Stimulated activated naive B cell treated with anti-CD40 and anti-IgM and Interleukin-4, amounts not matched to agents 10 μg/mL and 1 μg/mL and 100 μg/mL, for 72 hours (primary cell): ENCODE measurements around the gene UBE2J1.
"Not testable (repeated sequence)": the region's sequence is repeated elsewhere in the genome, so short reads cannot be mapped to it uniquely, and the experiment has no call there.

Experiments
- ATAC-seq, 2 donors: fragments of 150-1000 bp; cut with Tn5 transposase; replicated peaks; 2 replicates each; pipeline ENCODE4 v1.10.0; 2021; ENCODE audit warnings: moderate library complexity in 1 of 2
- DNase-seq: peaks from one replicate; pipeline ENCODE4 v3.0.0; 2021
- H3K27ac Mint-ChIP-seq: one replicate; pipeline ENCODE4 v1.8.0; 2022; ENCODE audit warnings: mild to moderate bottlenecking, mixed read lengths
- H3K27me3 Mint-ChIP-seq, 2 donors: one replicate each; pipeline ENCODE4 v1.8.0; 2022; ENCODE audit warnings: mixed read lengths in 2 of 2
- H3K36me3 Mint-ChIP-seq, 2 donors: one replicate each; pipeline ENCODE4 v1.8.0; 2022; ENCODE audit warnings: mixed read lengths in 2 of 2, mild to moderate bottlenecking in 1 of 2
- H3K4me1 Mint-ChIP-seq, 2 donors: one replicate each; pipeline ENCODE4 v1.8.0; 2022; ENCODE audit warnings: mixed read lengths in 2 of 2, mild to moderate bottlenecking in 1 of 2
- H3K4me3 Mint-ChIP-seq, 2 donors: one replicate each; pipeline ENCODE4 v1.8.0; 2022; ENCODE audit warnings: mild to moderate bottlenecking in 2 of 2, mixed read lengths in 2 of 2, moderate library complexity in 1 of 2
- H3K9me3 Mint-ChIP-seq, 2 donors: one replicate each; pipeline ENCODE4 v1.8.0; 2022; ENCODE audit warnings: mixed read lengths in 2 of 2, mild to moderate bottlenecking in 1 of 2

The UBE2J1 gene

GRCh38 chr6:89321131-89321970 is 31.2 kb downstream of the UBE2J1 start:
- Mint-ChIP-seq H3K9me3 (peaks cover 5 to 8% of the 10 kb centered on the region in 2 donors), H3K4me1 (peaks cover 28 to 30% of the 10 kb centered on the region in 2 donors), H3K4me3 (peak overlapping the region in 1 of 2 donors; percentile 7), H3K27ac (peak overlapping the region; percentile 44), H3K27me3 (no peaks in the 10 kb centered on the region), H3K36me3 (peaks cover 26 to 59% of the 10 kb centered on the region in 2 donors)
- no peak for DNase-seq
- ATAC-seq = peak in 1 of 2 donors; percentile 33

DNA sequence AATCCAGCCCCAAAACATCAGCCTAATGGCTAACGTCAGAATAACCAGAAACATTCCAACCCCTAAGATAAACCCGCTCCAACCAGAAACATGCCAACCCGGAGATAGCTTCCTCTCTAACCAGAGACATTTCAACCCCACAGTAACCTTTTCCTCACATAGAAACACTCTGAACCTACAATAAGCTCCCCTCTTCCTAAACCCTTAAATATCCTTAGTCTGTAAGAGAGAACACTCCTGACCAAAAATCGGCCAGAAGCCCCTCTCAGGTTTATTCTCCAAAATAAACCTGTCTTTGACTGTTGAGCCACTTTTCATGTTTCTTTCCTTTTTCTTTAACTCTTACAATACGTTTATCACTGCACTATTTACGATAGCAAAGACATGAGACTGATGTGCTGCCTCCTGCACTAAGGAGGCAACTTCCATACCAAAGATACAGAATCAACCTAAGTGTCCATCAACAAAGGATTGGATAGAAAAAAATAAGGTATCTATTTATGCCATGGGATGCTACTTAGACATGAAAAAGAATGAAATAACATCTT is 32.4 kb downstream of the UBE2J1 start:
- DNase-seq (no peak), ATAC-seq (no peak)
- Mint-ChIP-seq H3K4me3 (no peak overlapping the region), H3K27me3 (no peaks in the 10 kb centered on the region), H3K27ac (no peak overlapping the region), H3K9me3 (peaks cover 5 to 8% of the 10 kb centered on the region in 2 donors), H3K4me1 (peaks cover 30% of the 10 kb centered on the region in 2 donors), H3K36me3 (peaks cover 27 to 64% of the 10 kb centered on the region in 2 donors)

DNA sequence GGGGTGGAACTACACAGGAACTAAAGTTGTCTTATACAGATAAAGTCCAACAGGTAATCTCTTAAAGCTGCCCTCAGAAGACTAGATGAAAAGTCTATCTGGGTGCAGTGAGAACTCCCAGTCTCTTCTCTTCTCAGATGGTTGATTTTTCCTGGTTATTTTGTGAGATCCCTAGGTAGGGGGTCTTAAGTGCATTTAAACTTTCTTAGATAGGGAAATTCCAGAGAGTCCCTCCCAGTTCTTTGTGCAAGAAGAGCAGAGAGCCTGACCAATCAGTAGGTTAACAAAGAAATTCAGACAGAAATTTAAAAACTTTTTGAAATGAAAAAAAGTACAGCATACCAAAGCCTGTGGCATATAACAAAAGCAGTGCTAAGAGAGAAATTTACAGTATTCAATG is 35.5 kb downstream of the UBE2J1 start:
- Mint-ChIP-seq H3K36me3 (peaks cover 22 to 56% of the 10 kb centered on the region in 2 donors), H3K27me3 (no peaks in the 10 kb centered on the region), H3K9me3 (peaks cover 5 to 8% of the 10 kb centered on the region in 2 donors), H3K4me3 (no peak overlapping the region), H3K27ac (no peak overlapping the region), H3K4me1 (peaks cover 27 to 31% of the 10 kb centered on the region in 2 donors)
- no peak for DNase-seq
- no peak for ATAC-seq

GRCh38 chr6:89315249-89315885 is 37.2 kb downstream of the UBE2J1 start, which contains the start of gene GABRR2:
GABRR2 (minus strand) TSS chr6:89315299; CDS start chr6:89315165, 134 bp downstream.
- Mint-ChIP-seq H3K36me3 (peaks cover 20 to 46% of the 10 kb centered on the region in 2 donors), H3K27ac (no peak within 1 kb of the TSS), H3K4me1 (peaks cover 23 to 25% of the 10 kb centered on the region in 2 donors), H3K9me3 (peaks cover 5 to 6% of the 10 kb centered on the region in 2 donors), H3K4me3 (no peak within 1 kb of the TSS), H3K27me3 (no peaks in the 10 kb centered on the region)
- ATAC-seq = no peak
- DNase-seq = no peak

DNA sequence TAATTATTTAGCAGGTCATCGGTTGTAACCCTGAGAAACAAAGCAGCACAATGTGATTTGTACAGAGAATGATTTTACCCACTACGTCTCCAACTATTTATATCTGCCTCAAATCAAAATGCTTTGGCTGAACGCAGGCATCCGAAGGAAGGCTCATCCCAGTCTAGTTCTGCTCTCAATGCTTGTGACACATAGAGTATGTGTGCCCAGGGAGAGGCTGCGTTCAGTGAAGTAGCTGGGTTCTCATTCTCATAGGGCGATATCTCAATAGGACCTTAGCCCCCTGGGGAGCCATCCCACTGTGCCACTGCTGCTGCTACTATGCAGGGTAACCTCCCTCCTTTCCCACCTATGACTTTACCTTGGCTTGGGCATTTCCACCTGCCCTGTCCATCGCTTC is 37.8 kb downstream of the UBE2J1 start:
- Mint-ChIP-seq H3K27ac (no peak overlapping the region), H3K36me3 (peaks cover 14 to 40% of the 10 kb centered on the region in 2 donors), H3K4me3 (no peak overlapping the region), H3K9me3 (no peaks in the 10 kb centered on the region), H3K4me1 (peaks cover 17 to 18% of the 10 kb centered on the region in 2 donors), H3K27me3 (no peaks in the 10 kb centered on the region)
- DNase-seq (no peak), ATAC-seq (no peak)

GRCh38 chr6:89313006-89313405 is 39.5 kb downstream of the UBE2J1 start:
- H3K9me3 Mint-ChIP-seq = no peaks in the 10 kb centered on the region
- peaks cover 11 to 28% of the 10 kb centered on the region in 2 donors for H3K36me3 Mint-ChIP-seq
- no peak for DNase-seq
- peaks cover 7 to 17% of the 10 kb centered on the region in 2 donors for H3K4me1 Mint-ChIP-seq
- no peak for ATAC-seq
- H3K27me3 Mint-ChIP-seq = no peaks in the 10 kb centered on the region
- no peak overlapping the region for H3K27ac Mint-ChIP-seq
- no peak overlapping the region for H3K4me3 Mint-ChIP-seq

DNA sequence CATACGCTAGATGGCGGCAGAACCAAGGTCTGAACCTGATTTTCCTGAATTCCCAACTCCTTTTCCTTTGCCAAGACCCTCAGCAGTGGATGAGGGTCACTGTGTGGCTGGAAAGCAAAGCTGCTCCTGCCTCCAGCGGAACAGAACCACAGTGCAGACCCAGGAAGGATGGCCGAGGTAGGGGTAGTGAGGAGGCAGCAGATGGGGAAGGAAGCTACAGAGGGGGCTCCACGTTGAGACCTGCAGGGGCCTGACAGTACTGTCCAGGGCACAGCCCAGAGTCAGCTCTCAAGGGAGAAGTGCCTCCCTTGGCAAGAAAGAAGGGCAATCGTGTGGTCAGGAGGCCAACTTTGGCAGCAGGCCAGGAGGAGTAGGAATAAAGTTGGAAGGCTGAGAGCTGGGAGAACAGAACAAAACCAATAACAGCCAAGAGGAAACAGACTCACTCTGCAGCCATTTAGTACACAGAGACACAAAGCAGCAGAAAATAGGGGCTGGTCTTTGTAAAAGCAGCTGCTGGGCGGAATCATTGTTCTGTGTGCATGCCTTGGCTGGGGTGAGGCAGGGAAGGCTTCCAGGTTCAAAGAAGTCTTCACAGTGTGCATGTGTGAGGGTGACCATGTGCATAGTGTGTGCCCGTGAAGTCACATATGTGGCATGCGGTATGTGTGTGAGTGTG is 40.5 kb downstream of the UBE2J1 start:
- no peak overlapping the region for H3K4me3 Mint-ChIP-seq
- ATAC-seq = no peak
- H3K36me3 Mint-ChIP-seq = peaks cover 9 to 20% of the 10 kb centered on the region in 2 donors
- no peaks in the 10 kb centered on the region for H3K9me3 Mint-ChIP-seq
- H3K27me3 Mint-ChIP-seq = no peaks in the 10 kb centered on the region
- H3K27ac Mint-ChIP-seq = no peak overlapping the region
- DNase-seq = no peak
- H3K4me1 Mint-ChIP-seq = peaks cover 5 to 11% of the 10 kb centered on the region in 2 donors

DNA sequence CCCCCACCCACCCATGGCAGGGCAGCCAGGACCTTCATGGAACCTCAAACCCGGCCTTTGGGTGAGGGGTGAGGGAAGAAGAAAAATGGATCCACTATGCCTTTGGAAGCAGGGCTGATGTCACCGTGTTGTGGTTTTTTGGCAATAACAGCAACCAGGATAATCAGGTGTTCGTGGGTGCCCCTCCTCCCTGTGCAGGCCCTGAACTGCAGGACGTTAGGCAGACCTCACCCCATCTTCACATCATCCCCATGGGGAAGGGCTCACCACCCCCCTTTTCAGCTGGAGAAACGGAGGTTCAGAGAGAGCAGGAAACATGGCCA is 41.0 kb downstream of the UBE2J1 start:
- Mint-ChIP-seq H3K4me1 (peaks cover 5 to 9% of the 10 kb centered on the region in 2 donors), H3K27ac (no peak overlapping the region), H3K4me3 (no peak overlapping the region), H3K27me3 (no peaks in the 10 kb centered on the region), H3K36me3 (peaks cover 6 to 17% of the 10 kb centered on the region in 2 donors), H3K9me3 (no peaks in the 10 kb centered on the region)
- ATAC-seq = no peak
- no peak for DNase-seq

- Mint-ChIP-seq H3K9me3 (no peaks in the 10 kb centered on the region), H3K36me3 (peaks cover 3 to 13% of the 10 kb centered on the region in 2 donors), H3K27ac (no peak overlapping the region), H3K4me3 (no peak overlapping the region), H3K4me1 (peaks cover 5 to 7% of the 10 kb centered on the region in 2 donors), H3K27me3 (no peaks in the 10 kb centered on the region)
- ATAC-seq = no peak
- DNase-seq = no peak
These were observed 41.6 kb downstream of the UBE2J1 start for GRCh38 chr6:89310929-89311328.

DNA sequence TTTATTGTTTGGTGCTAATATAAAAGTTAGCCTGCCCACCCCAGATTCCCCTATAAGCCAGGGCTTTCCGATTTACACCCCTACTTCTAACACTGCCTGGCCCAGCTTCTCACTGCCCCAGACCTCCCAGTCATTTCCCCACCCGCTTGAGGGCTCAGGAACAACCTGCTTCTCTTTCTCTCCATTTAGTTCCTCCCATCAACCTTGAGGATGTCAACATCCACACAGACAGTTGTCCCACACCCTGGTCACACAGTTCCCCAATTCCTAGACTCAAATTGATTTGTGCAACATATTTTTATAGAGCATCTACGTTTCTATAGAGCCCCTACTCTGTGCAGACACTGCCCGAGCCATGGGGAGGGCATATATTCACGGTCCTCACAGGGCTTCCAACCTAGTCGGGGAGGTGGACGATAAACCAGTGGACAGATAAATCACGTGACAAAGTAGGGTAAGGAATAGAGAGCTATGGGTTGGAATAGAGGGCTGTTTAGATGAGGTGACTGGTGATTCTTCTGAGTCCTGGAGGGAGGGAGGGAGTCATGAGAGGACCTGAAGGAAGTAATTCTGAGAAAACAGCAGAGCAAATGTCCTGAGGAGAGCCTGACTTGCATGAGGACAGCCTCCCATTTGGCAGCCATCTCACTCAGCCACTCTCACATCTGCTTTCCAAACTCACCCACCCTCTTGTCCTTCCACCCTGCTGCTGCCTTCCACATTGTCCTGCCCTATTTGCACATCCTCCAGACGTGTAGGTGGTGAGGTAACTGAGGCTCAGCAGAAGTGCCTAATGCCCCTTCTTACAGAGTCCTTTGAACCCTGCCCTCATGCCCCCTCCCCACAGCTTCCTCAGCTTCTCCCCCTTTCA is 43.8 kb downstream of the UBE2J1 start:
- ATAC-seq = no peak
- Mint-ChIP-seq H3K36me3 (peaks cover 0 to under 1% of the 10 kb centered on the region in 2 donors), H3K4me1 (peaks cover 5 to 7% of the 10 kb centered on the region in 2 donors), H3K27ac (no peak overlapping the region), H3K4me3 (no peak overlapping the region), H3K9me3 (no peaks in the 10 kb centered on the region), H3K27me3 (no peaks in the 10 kb centered on the region)
- DNase-seq = no peak

- H3K27me3 Mint-ChIP-seq, H3K9me3 Mint-ChIP-seq, ATAC-seq, H3K4me1 Mint-ChIP-seq, H3K4me3 Mint-ChIP-seq, DNase-seq, H3K27ac Mint-ChIP-seq: not testable (repeated sequence)
- peaks cover 0 to 20% of the 10 kb centered on the region in 2 donors for H3K36me3 Mint-ChIP-seq
These were observed 48.0 kb downstream of the UBE2J1 start for GRCh38 chr6:89304517-89304916.

DNA sequence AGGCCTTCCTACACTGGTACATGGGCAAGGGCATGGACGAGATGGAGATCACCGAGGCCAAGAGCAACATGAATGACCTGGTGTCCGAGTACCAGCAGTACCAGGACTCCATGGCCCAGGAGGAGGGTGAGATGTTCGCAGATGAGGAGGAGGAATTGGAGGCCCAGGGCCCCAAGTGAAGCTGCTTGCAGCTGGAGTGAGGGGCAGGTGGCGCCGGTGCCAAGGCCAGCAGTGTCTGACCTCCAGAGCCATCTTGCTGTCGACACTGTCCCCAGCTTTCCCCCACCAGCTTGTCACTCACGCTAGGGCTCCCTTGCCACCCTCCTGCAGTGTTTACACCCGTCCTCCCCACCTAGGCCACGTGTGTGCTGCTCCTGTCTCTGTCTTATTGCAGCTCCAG is 49.6 kb downstream of the UBE2J1 start:
- Mint-ChIP-seq H3K27ac (no peak overlapping the region), H3K36me3 (peaks cover 0 to 20% of the 10 kb centered on the region in 2 donors), H3K9me3 (peaks cover 0 to 3% of the 10 kb centered on the region in 2 donors), H3K4me3 (no peak overlapping the region), H3K4me1 (peaks cover 8 to 12% of the 10 kb centered on the region in 2 donors), H3K27me3 (no peaks in the 10 kb centered on the region)
- ATAC-seq (no peak), DNase-seq (no peak)

GRCh38 chr6:89302195-89302770 is 50.2 kb downstream of the UBE2J1 start:
- no peak for DNase-seq
- H3K27ac Mint-ChIP-seq = no peak overlapping the region
- ATAC-seq = no peak

More at GRCh38 chr6:89302195-89302770, 50.2 kb downstream of the UBE2J1 start:
- Mint-ChIP-seq H3K36me3 (peaks cover 0 to 20% of the 10 kb centered on the region in 2 donors), H3K4me3 (no peak overlapping the region), H3K4me1 (peaks cover 11 to 18% of the 10 kb centered on the region in 2 donors), H3K27me3 (no peaks in the 10 kb centered on the region), H3K9me3 (peaks cover 0 to 3% of the 10 kb centered on the region in 2 donors)
